Amniotic stem cell (primary cell): ENCODE results near the gene RWDD3.

Source experiments
- DNase-seq: peaks from one replicate; lab custom pipeline; 2025; lab: John Stamatoyannopoulos, UW

RWDD3 gene

GRCh38 chr1:95282518-95282895 is 48.5 kb downstream of the RWDD3 start:
- DNase-seq, result no peak

- DNase-seq, result no peak
Observed at GRCh38 chr1:95284420-95284819, 50.4 kb downstream of the RWDD3 start.

- no peak for DNase-seq
Observed at GRCh38 chr1:95286479-95286878, 52.5 kb downstream of the RWDD3 start.

GRCh38 chr1:95287081-95287480 is 53.1 kb downstream of the RWDD3 start:
- DNase-seq, result no peak

- DNase-seq, result no peak
Observed at GRCh38 chr1:95287825-95288224, 53.8 kb downstream of the RWDD3 start.
